Right ventricle myocardium inferior (tissue), 1 donor: ENCODE results near the gene C2CD2L. TPM values are rescaled to one million over a fixed set of nuclear protein-coding genes. Genes with fewer than 3 reads are reported as not detected.
"Not testable (repeated sequence)": the region's sequence is repeated elsewhere in the genome, so short reads cannot be mapped to it uniquely, and the experiment has no call there.

Experiments used
- ATAC-seq: fragments of 200-7000 bp; cut with Tn5 transposase; one replicate; pipeline ENCODE4 v1.9.1; 2020; ENCODE audit warnings: mild to moderate bottlenecking, moderate library complexity
- DNase-seq: peaks from one replicate; pipeline ENCODE4 v3.0.0; 2021; ENCODE audit errors: missing footprints
- intact Hi-C: fragments of 100-400 bp; cut with DNase I; formaldehyde crosslinking; loops from one replicate; pipeline ENCODE4 v1.11.0; 2022
- total RNA-seq: library from RNA; stranded (reverse); fragmentation: NEBNext Ultra II Directional; extraction: Animal tissue kit (Norgen Biotek cat#: 25700); gene quantifications from one replicate; pipeline ENCODE4 v1.2.1, GENCODE V29; 2021
- donor health status: DM: no; HTN: yes; CAD: no; lungs with severe emphysema.

The C2CD2L gene
- total RNA-seq, 1 donor from 2014 or later = 11.8 TPM

DNA sequence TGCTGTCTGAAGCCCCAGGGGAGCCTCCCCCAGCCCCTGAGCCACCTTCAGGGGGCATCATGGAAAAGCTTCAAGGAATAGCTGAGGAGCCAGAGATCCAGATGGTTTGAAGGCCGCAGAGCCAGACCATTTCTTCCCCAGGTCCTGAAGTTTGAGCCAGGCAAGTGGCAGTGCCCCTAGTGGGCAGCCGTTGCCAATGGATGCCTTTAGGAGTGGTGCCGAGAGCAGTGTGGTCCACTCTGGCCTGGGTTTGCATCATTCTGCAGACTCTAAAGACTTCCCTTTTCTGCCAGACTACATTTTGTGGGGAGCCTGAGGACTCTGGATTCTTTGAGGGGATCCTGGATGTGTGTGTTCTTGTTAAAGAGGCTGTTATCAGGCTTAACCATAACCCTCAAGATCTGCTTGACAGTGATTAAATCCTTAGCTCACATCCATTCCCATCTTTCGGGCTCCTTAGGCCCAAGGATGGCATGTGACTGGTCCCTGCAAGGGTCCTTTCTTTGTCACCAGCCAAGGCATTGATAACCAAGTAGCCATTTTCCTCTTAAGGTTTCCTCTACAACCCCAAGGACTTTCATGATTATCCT is 27.3 kb downstream of the C2CD2L start:
- no peak for DNase-seq
- no peak for ATAC-seq
- intact Hi-C loops = no loop called here

DNA sequence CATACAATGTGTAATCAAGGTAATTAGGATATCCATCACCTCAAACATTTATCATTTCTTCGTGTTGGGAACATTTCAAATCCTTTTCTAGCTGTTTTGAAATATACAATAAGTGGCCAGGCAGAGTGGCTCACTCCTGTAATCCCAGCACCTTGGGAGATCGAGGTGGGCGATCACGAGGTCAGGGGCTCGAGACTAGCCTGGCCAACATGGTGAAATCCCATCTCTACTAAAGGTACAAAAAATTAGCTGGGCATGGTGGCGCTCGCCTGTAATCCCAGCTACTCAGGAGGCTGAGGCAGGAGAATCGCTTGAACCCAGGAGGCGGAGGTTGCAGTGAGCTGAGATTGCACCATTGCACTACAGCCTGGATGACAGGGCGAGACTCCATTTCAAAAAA is 32.1 kb downstream of the C2CD2L start:
- intact Hi-C loops, ATAC-seq: not testable (repeated sequence)

DNA sequence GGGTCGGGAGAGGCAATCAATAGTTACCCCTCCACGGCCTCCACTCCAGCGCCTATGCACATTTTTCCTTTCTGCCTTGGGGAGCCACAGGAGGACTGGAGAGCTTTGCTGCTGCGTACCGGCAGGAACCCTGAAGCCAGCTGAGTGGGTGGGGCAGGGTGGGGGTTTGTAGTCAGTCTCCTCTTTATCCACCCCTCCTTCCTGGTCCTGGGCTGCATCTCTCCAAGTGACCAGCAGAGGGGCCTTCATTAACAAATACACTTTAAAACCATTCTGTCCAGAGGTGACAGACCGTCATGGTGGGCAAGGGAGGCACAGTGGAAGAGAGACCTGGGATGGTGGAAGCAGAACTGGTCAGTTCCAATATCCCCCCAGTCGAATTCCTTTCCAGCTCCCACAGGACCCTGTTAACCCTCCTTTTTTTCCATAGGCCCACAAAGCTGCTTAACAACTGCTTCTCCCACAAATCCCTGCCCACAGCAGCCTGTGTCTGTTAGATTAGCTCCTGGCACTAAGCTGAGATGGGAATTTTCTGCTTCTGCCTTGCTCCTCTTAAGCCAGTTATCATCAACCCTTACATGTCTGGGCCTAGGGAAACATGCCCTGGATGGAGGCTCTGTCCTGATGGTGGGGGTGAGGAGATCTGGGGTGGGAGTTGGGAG is 37.8 kb downstream of the C2CD2L start:
- intact Hi-C loops = no loop called here
- ATAC-seq = peak; percentile 79
- DNase-seq = no peak

More for the DNA sequence above, 32.1 kb downstream of the C2CD2L start:
- DNase-seq = not testable (repeated sequence)

DNA sequence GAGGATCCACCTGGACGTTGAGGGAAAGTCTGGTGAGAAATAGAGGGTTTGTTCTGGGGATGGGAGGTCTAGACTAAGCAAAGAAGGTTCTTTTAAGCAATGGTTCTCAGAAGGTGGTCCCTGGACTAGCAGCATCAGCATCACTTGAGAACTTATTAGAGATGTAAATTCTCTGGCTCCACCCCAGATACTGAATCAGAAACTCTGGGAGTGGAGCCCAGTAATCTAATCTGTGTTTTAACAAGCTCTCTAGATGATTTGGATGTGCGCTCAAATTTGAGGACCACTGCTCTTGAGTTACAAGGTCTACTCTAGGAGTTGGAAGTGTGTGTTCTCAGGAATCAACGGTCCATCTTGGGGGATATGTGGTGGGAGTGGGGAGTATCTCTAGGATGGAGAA is 38.4 kb downstream of the C2CD2L start:
- DNase-seq (no peak), ATAC-seq (no peak)
- intact Hi-C loops = no loop called here

DNA sequence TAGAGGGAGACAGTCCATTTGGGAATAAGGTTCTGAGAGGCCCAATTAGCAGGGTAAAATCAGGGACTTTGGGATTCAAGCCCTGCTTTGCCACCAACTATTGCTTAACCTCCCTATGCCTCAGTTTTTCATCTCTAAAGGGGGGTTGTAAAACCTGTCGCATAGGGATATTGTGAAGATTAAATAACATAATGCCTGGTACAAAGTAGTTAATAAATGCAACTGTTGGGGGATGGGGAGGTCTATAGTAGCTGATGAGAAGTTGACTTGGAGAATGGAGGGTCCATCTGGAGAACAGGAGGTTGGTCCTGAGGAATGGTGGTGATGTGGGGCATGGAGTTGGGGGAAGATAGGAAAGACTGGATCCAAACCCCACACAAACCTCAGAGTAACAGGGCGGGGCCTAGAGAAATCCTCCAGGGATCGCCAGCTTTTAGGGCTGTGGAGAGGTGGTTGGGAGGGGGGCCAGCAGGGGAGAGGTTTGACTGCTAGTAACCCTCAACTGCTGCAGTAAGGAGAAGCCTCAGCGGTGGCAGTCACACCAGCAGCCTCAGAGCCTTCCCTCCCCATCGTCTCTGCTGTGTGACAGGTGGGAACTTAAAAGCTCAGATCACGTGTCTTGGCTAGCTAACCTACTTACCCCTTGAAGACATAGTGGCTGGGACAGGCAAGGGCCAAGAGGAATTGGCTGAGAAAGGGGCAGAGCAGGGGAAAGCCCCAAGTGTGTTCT is 40.6 kb downstream of the C2CD2L start:
- no peak for DNase-seq
- intact Hi-C loops = loop anchor here (2.0 kb wide), 1 partner anchor 49 kb away; no protein-coding TSS in a partner anchor
- no peak for ATAC-seq

DNA sequence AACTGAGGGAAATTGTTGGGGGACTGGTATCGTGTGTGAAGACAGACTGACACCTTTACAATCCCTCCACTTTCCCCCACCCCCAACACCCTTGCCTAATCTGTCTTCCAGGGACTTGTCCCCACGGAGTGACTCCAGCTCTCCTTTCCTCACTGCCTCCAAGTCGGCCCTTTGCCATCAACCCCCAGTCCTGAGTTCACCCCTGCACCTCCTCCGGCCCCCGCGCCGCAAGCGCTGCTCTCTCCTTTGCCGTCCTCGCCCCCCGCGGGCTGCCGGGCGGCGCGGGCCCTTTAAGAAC is 41.5 kb downstream of the C2CD2L start:
- no peak for DNase-seq
- intact Hi-C loops = loop anchor here (2.0 kb wide), 1 partner anchor 48 kb away; no protein-coding TSS in a partner anchor
- ATAC-seq = peak; percentile 4

DNA sequence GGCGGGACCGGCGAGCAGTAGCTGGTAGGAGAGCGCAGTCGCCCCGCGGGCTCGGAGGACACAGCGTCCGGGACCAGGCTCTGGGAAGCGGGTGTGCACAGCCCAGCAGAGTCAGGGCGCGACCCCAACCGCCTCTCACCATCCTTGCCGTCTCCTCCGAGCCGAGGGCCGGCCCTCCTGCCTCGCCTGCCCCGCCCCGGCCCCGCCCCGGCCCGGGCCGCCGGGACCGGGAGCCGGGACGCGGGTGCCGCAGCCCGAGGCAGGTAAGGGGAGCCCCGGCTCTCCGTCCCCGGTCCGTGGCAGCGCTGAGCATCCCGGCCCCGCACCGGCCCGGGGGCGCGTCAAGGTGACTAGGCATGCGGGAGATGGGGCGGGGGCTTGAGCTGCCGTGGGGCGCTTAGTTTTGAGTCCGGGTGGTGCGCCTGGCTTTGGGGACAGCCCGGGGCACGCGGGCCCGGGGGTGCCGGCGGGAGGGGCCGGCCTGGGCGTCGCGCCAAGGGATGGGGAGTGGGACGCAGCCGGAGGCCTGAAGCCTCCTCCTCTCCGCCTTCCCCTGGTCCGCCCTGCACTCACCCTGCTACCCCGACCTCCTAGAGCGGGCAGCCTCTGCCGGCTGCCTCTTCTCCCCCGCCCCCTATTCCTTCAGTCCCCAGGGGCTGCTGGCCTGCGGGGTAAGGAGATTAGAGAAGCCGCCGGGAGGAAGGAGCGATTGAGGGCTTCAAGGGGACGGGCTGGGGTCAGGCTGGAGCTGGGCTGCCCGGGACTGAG is 42.1 kb downstream of the C2CD2L start, which contains the start of gene ABCG4:
Gene ABCG4, plus strand, starts transcription at position 35 of the 768 bp plus-strand sequence. CDS start 914 bp downstream, outside the sequence.
- intact Hi-C loops = loop anchor here (2.0 kb wide), 1 partner anchor 48 kb away; no protein-coding TSS in a partner anchor
- DNase-seq = no peak
- peak; percentile 22 for ATAC-seq

DNA sequence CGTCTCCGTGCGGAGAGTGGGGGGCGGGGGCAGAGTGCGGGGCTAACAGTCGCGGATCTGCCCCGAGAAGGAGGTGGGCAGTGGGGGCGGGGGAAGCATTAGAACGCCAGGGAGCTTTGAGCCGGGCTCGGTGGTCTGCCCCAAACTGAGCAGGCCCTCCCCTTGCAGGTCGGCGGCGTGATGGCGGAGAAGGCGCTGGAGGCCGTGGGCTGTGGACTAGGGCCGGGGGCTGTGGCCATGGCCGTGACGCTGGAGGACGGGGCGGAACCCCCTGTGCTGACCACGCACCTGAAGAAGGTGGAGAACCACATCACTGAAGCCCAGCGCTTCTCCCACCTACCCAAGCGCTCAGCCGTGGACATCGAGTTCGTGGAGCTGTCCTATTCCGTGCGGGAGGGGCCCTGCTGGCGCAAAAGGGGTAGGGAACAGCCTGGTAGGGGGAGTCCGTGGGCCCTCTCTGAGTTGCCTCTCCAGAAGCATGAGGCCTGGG is 42.7 kb downstream of the C2CD2L start:
- ATAC-seq = no peak
- intact Hi-C loops = loop anchor here (2.0 kb wide), 1 partner anchor 47 kb away; no protein-coding TSS in a partner anchor
- DNase-seq = no peak

DNA sequence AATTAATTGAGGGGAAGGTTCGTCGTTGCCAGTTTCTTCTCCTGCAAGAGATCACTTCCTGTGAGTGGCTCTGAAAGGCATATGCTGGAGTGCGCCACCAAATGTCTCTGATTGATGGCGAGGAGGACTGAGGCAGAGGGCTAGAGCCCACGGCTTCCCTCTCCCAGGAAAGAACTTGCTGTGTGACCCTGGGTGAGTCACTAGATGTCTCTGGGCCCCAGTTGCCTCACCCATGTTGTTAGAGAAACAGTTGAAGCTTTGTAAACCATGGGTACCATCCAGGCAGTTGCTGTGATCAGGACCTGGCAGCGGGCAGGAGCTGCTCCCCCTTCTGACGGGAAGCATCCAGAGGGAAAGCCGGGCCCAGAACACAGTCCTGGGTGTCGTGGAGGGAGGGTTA is 44.9 kb downstream of the C2CD2L start:
- DNase-seq = no peak
- intact Hi-C loops = no loop called here
- ATAC-seq = no peak

DNA sequence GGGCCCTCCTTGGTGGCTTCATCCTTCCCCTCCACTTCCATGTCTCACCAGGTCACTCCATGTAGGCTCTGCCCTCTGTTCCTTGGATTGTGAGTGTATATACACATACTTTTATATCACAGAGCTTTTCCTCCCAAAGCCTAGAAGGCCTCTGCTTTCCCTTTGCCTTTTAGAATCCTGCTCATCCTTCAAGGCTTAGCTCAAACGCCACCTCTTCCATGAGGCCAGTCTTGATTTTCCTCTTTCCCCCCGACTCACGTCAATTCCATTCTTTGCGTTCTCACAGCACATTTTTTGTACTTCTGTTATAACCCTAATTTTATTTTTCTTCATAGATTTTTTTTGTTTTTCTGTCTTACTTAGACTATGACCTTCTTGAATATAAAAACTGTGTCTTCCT is 45.5 kb downstream of the C2CD2L start:
- intact Hi-C loops = no loop called here
- ATAC-seq (no peak), DNase-seq (no peak)

DNA sequence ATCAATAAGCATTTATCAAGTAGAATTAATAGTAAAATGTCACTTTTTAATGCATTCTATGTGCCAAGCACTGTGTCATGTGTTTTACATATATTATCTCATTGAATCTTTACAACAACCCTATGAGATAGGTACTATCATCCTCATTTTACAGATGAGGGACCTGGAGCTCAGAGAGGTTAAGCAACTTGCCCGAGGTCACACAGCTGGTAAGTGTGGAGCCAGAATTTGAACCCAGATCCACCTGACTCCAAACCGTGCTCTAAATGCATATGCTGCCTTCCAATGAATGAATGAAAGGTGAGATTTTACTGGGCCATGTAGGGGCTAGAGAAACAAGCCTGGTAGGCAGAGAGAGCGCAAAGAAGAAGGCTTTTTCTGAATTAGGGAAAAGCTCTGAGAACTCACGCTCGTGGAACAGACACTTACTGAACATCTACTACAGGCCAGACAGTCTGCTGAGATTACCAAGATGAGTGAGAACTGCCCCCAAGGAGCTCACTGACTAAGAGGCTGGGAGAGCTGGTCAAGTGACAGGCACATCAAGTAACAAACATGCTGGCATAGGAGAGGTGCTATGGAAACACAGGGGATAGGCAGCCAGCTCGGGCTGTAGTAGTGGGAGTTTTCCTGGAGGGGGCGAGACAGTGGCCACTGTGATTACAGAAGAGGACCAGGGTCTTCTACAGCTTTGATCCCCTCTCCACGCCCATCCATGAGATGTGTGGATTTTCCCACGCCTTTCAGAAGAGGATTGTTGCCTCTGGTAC is 46.1 kb downstream of the C2CD2L start:
- intact Hi-C loops = no loop called here
- DNase-seq (no peak), ATAC-seq (no peak)

DNA sequence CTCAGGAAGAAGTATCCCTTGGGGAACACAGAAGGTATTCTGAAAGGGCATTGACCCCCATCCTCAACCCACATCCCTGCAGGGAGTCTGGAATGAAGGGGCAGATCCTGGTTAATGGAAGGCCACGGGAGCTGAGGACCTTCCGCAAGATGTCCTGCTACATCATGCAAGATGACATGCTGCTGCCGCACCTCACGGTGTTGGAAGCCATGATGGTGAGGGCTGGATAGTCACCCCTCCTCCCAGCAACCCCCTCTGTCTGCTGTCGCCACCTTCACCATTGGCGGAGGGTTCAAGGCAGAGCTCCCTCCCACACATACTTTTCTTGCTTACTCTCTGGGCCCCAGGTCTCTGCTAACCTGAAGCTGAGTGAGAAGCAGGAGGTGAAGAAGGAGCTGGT is 47.0 kb downstream of the C2CD2L start:
- no peak for ATAC-seq
- DNase-seq = no peak
- intact Hi-C loops = no loop called here

DNA sequence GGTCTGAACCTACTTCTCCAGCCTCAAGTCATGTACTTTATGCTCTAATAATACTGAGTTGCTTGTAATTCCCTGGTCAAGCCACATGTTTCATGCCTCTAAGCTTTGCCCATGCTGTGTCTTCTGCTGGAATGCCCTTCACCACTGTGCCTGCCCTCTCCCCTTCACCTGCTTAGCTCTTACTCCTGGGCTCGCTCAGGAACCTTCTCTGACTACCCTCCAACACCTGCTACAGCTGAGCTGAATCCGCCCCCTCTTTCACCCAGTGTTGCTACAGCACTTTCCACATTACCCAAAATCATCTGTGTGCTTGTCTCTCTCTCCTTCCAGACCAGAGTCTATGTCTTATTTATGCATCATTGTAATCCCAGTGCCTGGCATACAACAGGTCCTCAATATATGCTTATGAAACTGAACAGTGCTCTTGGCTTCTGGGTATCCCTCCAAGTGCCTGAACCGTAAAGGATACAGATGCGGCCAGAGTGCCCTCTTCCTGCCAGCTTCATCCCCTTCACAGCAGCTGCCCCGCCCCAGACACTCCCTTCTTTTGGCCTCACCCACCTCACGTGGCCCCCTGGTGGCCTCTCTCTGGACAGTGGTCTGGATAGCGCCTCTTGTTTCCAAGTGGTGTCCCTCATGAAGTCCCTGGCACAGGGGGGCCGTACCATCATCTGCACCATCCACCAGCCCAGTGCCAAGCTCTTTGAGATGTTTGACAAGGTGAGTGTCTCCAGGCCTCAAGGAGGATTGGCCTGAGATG is 48.8 kb downstream of the C2CD2L start:
- DNase-seq (no peak), ATAC-seq (no peak)
- intact Hi-C loops = no loop called here

DNA sequence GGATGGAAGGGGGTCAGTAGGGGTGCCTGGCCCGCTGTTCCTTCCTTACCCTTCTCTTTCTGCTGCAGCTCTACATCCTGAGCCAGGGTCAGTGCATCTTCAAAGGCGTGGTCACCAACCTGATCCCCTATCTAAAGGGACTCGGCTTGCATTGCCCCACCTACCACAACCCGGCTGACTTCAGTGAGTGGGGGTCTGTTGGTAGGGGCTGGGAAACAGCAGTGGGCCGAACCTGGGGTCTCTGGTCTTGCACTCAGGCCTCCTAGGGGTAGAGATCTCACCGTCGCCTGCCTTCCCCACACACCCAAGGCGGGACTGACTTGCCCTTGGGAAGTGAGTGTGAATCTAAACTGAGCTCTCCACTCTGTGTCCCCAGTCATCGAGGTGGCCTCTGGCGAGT is 49.4 kb downstream of the C2CD2L start:
- intact Hi-C loops = no loop called here
- DNase-seq = no peak
- ATAC-seq = no peak

DNA sequence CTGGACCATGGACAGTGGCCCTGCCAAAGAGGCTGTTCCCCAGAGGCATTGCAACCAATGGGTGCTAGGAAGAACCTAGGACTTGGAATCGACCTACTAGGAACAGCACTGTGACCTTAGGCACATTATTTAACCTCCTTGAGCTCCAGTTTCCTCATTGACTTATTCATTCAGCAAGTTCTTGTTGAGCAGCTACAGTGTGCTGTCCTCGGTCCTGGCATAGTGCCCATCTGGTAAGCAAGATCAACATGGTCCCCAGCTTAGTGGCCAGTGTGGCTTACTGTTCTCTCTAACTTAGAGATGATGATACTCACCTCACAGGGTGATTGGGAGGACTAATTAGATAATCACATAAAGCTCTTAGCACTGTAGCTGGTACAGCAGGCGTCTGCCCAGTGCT is 49.9 kb downstream of the C2CD2L start:
- intact Hi-C loops = no loop called here
- ATAC-seq = no peak
- no peak for DNase-seq

DNA sequence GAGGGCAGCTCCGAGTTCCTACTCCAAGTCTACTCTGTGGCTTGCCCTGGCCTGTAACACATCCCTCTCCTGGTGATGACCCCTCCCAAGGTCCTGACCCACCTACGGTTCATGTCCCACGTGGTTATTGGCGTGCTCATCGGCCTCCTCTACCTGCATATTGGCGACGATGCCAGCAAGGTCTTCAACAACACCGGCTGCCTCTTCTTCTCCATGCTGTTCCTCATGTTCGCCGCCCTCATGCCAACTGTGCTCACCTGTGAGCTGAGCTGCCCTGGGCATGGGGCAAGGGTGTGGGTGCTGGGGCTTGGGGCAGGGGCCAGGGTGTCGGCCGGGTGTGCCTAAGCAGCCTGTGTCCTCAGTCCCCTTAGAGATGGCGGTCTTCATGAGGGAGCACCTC is 51.3 kb downstream of the C2CD2L start:
- ATAC-seq (no peak), DNase-seq (no peak)
- intact Hi-C loops = no loop called here

DNA sequence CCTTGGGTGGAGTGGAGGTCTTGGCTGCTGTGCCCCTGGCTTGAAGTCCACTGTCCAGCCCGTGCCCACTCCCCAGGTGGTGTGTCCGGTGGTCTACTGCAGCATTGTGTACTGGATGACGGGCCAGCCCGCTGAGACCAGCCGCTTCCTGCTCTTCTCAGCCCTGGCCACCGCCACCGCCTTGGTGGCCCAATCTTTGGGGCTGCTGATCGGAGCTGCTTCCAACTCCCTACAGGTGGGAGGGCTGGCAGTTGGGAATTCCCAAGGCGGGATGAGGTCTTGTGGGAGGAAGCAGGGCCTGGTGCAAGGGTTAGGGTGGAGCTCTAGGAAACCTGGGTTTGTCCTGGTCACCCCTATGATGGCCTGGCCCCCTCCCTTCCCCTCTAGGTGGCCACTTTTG is 53.0 kb downstream of the C2CD2L start:
- ATAC-seq (no peak), DNase-seq (no peak)
- intact Hi-C loops = no loop called here

DNA sequence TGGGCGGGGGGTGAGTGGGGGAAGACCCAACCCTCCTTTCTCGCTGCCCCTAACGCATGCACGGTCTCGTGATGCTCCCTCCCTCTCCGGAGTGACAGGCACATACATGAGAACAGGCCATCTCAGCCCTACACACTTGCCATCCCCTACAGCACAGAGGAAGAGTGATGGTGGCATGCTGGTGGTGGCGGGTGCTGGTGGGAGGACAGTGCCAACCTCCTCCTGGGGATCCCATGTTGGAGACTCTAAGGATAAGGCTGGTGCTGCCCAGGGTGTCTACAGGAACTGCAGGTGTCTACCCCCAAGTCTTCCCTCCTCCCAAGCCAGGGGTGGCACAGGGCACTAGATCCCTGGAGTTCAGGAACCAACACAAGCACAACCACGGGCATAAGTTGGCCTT is 54.7 kb downstream of the C2CD2L start:
- intact Hi-C loops = no loop called here
- no peak for ATAC-seq
- DNase-seq = no peak
